HL-60 (cell line): ENCODE measurements around the gene DNAJC2.
"Not testable (repeated sequence)": the region's sequence is repeated elsewhere in the genome, so short reads cannot be mapped to it uniquely, and the experiment has no call there.

Source experiments
- GABPA ChIP-seq: IDR thresholded peaks from 2 replicates; pipeline ENCODE4 v1.6.1; 2012; ENCODE audit warnings: low read depth
- POLR2AphosphoS5 ChIP-seq: IDR thresholded peaks from 2 replicates; pipeline ENCODE4 v1.6.1; 2012; ENCODE audit warnings: low read depth
- SPI1 ChIP-seq: IDR thresholded peaks from 2 replicates; pipeline ENCODE4 v1.6.1; 2012; ENCODE audit warnings: low read depth, mild to moderate bottlenecking, borderline replicate concordance
- TF ChIP-seq, protein P1 (sequence below): IDR thresholded peaks from one replicate; pipeline ENCODE4 v1.5.1; 2011; ENCODE audit warnings: low read length, control low read depth, inconsistent platforms; ENCODE audit not compliant: insufficient read depth

DNA sequence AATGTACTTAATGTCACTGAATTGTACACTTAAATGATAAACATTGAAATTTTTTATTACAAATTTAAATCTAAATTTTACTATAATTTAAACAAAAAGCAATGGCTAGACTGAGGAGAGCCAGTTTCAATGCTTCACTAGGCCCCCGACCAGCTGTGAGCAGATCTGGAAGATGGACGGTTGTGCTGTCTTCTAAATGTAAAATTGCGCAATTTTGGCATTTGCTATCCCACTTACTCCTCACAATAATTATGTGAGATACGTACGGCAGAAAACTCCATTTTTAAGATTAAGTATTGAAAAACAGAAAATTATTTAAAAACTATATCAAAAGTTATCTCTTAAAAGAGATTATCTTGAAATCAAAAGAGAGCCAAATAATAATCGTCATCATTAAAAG lies 71.2 kb downstream of the DNAJC2 start:
- TF ChIP-seq, protein P1, sequence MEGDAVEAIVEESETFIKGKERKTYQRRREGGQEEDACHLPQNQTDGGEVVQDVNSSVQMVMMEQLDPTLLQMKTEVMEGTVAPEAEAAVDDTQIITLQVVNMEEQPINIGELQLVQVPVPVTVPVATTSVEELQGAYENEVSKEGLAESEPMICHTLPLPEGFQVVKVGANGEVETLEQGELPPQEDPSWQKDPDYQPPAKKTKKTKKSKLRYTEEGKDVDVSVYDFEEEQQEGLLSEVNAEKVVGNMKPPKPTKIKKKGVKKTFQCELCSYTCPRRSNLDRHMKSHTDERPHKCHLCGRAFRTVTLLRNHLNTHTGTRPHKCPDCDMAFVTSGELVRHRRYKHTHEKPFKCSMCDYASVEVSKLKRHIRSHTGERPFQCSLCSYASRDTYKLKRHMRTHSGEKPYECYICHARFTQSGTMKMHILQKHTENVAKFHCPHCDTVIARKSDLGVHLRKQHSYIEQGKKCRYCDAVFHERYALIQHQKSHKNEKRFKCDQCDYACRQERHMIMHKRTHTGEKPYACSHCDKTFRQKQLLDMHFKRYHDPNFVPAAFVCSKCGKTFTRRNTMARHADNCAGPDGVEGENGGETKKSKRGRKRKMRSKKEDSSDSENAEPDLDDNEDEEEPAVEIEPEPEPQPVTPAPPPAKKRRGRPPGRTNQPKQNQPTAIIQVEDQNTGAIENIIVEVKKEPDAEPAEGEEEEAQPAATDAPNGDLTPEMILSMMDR = not testable (repeated sequence)
- not testable (repeated sequence) for TF ChIP-seq POLR2AphosphoS5, GABPA, SPI1
